GM23248 (cell line): Measurements from ENCODE around the gene EPB41L4B.

Experiments used
- EZH2 ChIP-seq: fragments of 200-600 bp; sonication (generic); IDR thresholded peaks from 2 replicates; pipeline ENCODE4 v1.6.1; 2018; ENCODE audit warnings: antibody characterized with exemption, mild to moderate bottlenecking; ENCODE audit not compliant: insufficient read depth, poor library complexity, severe bottlenecking
- EZH2phosphoT487 ChIP-seq: fragments of 200-600 bp; sonication (generic); IDR thresholded peaks from 2 replicates; pipeline ENCODE4 v1.6.1; 2018; ENCODE audit warnings: antibody characterized with exemption, moderate library complexity, mild to moderate bottlenecking, low read depth; ENCODE audit not compliant: insufficient read depth

- TF ChIP-seq EZH2 = no peak
- no peak for TF ChIP-seq EZH2phosphoT487
These were observed 152.7 kb downstream of the EPB41L4B start for GRCh38 chr9:109168170-109168569.
